Measurements from ENCODE around the gene PAK3.

- no peak for TF ChIP-seq FOXP2 (optimal IDR thresholded peaks at IDR 0.05; ENCODE audit: control extremely low read depth, extremely low read length, insufficient read depth)
- no peak for TF ChIP-seq POLR2AphosphoS5 (IDR thresholded peaks at IDR 0.05; ENCODE audit: borderline replicate concordance, low read depth, low read length)
- TF ChIP-seq EZH2 (IDR thresholded peaks at IDR 0.05), result no peak
Observed at GRCh38 chrX:111145878-111146277, 49.9 kb downstream of the PAK3 start.

Data from SK-N-MC (cell line).